GM19328 (cell line): ENCODE data around the gene KRT83.
"Not testable (repeated sequence)": the region's sequence is repeated elsewhere in the genome, so short reads cannot be mapped to it uniquely, and the experiment has no call there.

Source experiments
- ATAC-seq: cut with Tn5 transposase; IDR thresholded peaks from one replicate; pipeline ENCODE4 v1.9.1; 2021; ENCODE audit warnings: mild to moderate bottlenecking, moderate library complexity; ENCODE audit not compliant: unreplicated experiment

The KRT83 gene

GRCh38 chr12:52311285-52311648, 9.9 kb downstream of the KRT83 start:
- ATAC-seq = no peak

GRCh38 chr12:52310622-52311284, 10.4 kb downstream of the KRT83 start:
- ATAC-seq = no peak

- no peak for ATAC-seq
Observed at GRCh38 chr12:52308806-52309425, 12.3 kb downstream of the KRT83 start.

- ATAC-seq = no peak
Observed at GRCh38 chr12:52307836-52308805, 13.1 kb downstream of the KRT83 start.

- no peak for ATAC-seq
Observed at GRCh38 chr12:52306731-52307130, 14.5 kb downstream of the KRT83 start.

GRCh38 chr12:52305921-52306705, 15.1 kb downstream of the KRT83 start:
- no peak for ATAC-seq

GRCh38 chr12:52304941-52305411, 16.2 kb downstream of the KRT83 start:
- ATAC-seq = peak; percentile 75

- not testable (repeated sequence) for ATAC-seq
Observed at GRCh38 chr12:52302242-52302914, 18.8 kb downstream of the KRT83 start.

GRCh38 chr12:52301721-52302120, 19.5 kb downstream of the KRT83 start:
- ATAC-seq = not testable (repeated sequence)

GRCh38 chr12:52300796-52301691, 20.2 kb downstream of the KRT83 start:
- ATAC-seq = no peak

- no peak for ATAC-seq
Observed at GRCh38 chr12:52298677-52299190, 22.5 kb downstream of the KRT83 start.

GRCh38 chr12:52296572-52297215, 24.5 kb downstream of the KRT83 start:
- no peak for ATAC-seq

- ATAC-seq = no peak
Observed at GRCh38 chr12:52295663-52296062, 25.5 kb downstream of the KRT83 start.

- no peak for ATAC-seq
Observed at GRCh38 chr12:52294803-52295202, 26.4 kb downstream of the KRT83 start.

GRCh38 chr12:52293926-52294325, 27.3 kb downstream of the KRT83 start:
- ATAC-seq = no peak

GRCh38 chr12:52291267-52291935, 29.8 kb downstream of the KRT83 start, which contains the start of gene KRT81:
Gene KRT81 (minus strand): TSS chr12:52291534. CDS start chr12:52291465, 69 bp downstream.
- ATAC-seq = no peak

GRCh38 chr12:52290483-52291134, 30.6 kb downstream of the KRT83 start:
- ATAC-seq = not testable (repeated sequence)
